Neuronal stem cell (in vitro differentiated cells): ENCODE results near the gene TTN.

ENCODE experiments used
- DNase-seq: peaks from one replicate; pipeline ENCODE4 v3.0.0-alpha.2; 2013; ENCODE audit warnings: low spot score
- H2AFZ ChIP-seq: one replicate; pipeline ENCODE4 v1.6.1; 2013; ENCODE audit warnings: mild to moderate bottlenecking, low read length, inconsistent platforms
- H2AK5ac ChIP-seq: 2 replicates; pipeline ENCODE4 v1.6.1; 2013; ENCODE audit warnings: low read depth, mild to moderate bottlenecking, inconsistent platforms, low read length, moderate library complexity, mixed read lengths
- H2BK120ac ChIP-seq: 2 replicates; pipeline ENCODE4 v1.6.1; 2013; ENCODE audit warnings: low read depth, mild to moderate bottlenecking, inconsistent platforms, low read length, moderate library complexity, mixed read lengths
- H2BK12ac ChIP-seq: one replicate; pipeline ENCODE4 v1.6.1; 2013; ENCODE audit warnings: low read length, inconsistent platforms
- H2BK15ac ChIP-seq: 2 replicates; pipeline ENCODE4 v1.6.1; 2013; ENCODE audit warnings: mild to moderate bottlenecking, low read length, inconsistent platforms, mixed read lengths
- H2BK5ac ChIP-seq: one replicate; pipeline ENCODE4 v1.6.1; 2013; ENCODE audit warnings: inconsistent platforms, mild to moderate bottlenecking, low read length, moderate library complexity
- H3K14ac ChIP-seq: one replicate; pipeline ENCODE4 v1.6.1; 2013; ENCODE audit warnings: low read length, inconsistent platforms
- H3K18ac ChIP-seq: 2 replicates; pipeline ENCODE4 v1.6.1; 2013; ENCODE audit warnings: low read length, inconsistent platforms
- H3K23ac ChIP-seq: 2 replicates; pipeline ENCODE4 v1.6.1; 2013; ENCODE audit warnings: low read depth, mild to moderate bottlenecking, mixed read lengths, low read length, inconsistent platforms; ENCODE audit not compliant: poor library complexity
- H3K27ac ChIP-seq: replicated peaks from 3 replicates; pipeline ENCODE4 v1.5.1; 2013; ENCODE audit warnings: low read length, inconsistent platforms
- H3K27me3 ChIP-seq, 3 experiments: 2 replicates each; pipeline ENCODE4 v1.6.1; 2013; ENCODE audit warnings: low read length in 3 of 3, mild to moderate bottlenecking in 2 of 3, inconsistent platforms in 1 of 3, low read depth in 1 of 3, mixed read lengths in 1 of 3, moderate library complexity in 1 of 3; ENCODE audit not compliant: control insufficient read depth in 3 of 3, insufficient read depth in 3 of 3
- H3K36me3 ChIP-seq, 2 donors: replicated peaks in 1 of 2; 2 replicates each; pipeline ENCODE4 v1.6.1; 2013; ENCODE audit warnings: low read length in 2 of 2; ENCODE audit not compliant: control insufficient read depth in 2 of 2, insufficient read depth in 2 of 2
- H3K4ac ChIP-seq: 2 replicates; pipeline ENCODE4 v1.6.1; 2013; ENCODE audit warnings: inconsistent platforms, mild to moderate bottlenecking, low read length, moderate library complexity
- H3K4me1 ChIP-seq, 2 donors: 1 replicate in 1 of 2; 2 replicates in 1 of 2; pipeline ENCODE4 v1.6.1; 2013; ENCODE audit warnings: low read length in 2 of 2, low read depth in 1 of 2; ENCODE audit not compliant: control insufficient read depth in 2 of 2, insufficient read depth in 1 of 2
- H3K4me2 ChIP-seq: one replicate; pipeline ENCODE4 v1.6.1; 2013; ENCODE audit warnings: mild to moderate bottlenecking, low read length, inconsistent platforms; ENCODE audit not compliant: insufficient read depth, poor library complexity, severe bottlenecking
- H3K4me3 ChIP-seq, 2 donors: 2 replicates each; pipeline ENCODE4 v1.5.1; 2013; ENCODE audit warnings: low read length in 2 of 2, mild to moderate bottlenecking in 2 of 2, inconsistent platforms in 1 of 2, moderate library complexity in 1 of 2
- H3K79me1 ChIP-seq: one replicate; pipeline ENCODE4 v1.6.1; 2013; ENCODE audit warnings: low read depth, mild to moderate bottlenecking, inconsistent platforms, low read length, moderate library complexity
- H3K9ac ChIP-seq: one replicate; pipeline ENCODE4 v1.6.1; 2013; ENCODE audit warnings: mild to moderate bottlenecking, low read depth, low read length, inconsistent platforms; ENCODE audit not compliant: poor library complexity
- H3K9me3 ChIP-seq, 2 donors: replicated peaks in 1 of 2; 2 replicates each; pipeline versions ENCODE3 to v1.6.1; 2013; ENCODE audit warnings: low read length in 2 of 2, mild to moderate bottlenecking in 2 of 2, inconsistent platforms in 1 of 2, low read depth in 1 of 2, mixed read lengths in 1 of 2, moderate library complexity in 1 of 2; ENCODE audit not compliant: control insufficient read depth in 2 of 2, insufficient read depth in 1 of 2
- H4K8ac ChIP-seq: one replicate; pipeline ENCODE4 v1.6.1; 2013; ENCODE audit warnings: low read depth, mild to moderate bottlenecking, inconsistent platforms, low read length, moderate library complexity
- H4K91ac ChIP-seq: one replicate; pipeline ENCODE4 v1.6.1; 2013; ENCODE audit warnings: low read length, low read depth, mild to moderate bottlenecking, inconsistent platforms; ENCODE audit not compliant: poor library complexity
- WGBS, 2 donors: extraction: QIAGEN DNeasy Blood & Tissue Kit; methylation state at CpG; one replicate each; pipeline ENCODE4 v1.1.7; 2013; ENCODE audit warnings: missing lambda C conversion rate in 2 of 2, mixed read lengths in 1 of 2; ENCODE audit not compliant: insufficient read length in 2 of 2, insufficient replicate concordance in 1 of 2; ENCODE audit errors: extremely low coverage in 2 of 2; 5-methylcytosine and 5-hydroxymethylcytosine counted together

TTN gene

GRCh38 chr2:178517496-178517895 lies 289.7 kb downstream of the TTN start:
- H2BK15ac ChIP-seq, result no peak overlapping the region
- H3K23ac ChIP-seq, result no peak overlapping the region
- no CpG with 5 or more reads among the region's 1 CpG for WGBS, 2 donors

GRCh38 chr2:178514664-178515063 lies 292.6 kb downstream of the TTN start:
- WGBS, 2 donors, result no CpG with 5 or more reads among the region's 2 CpGs
- peaks cover 0 to 26% of the 10 kb centered on the region in 2 donors for H3K36me3 ChIP-seq
- H2BK15ac ChIP-seq, result no peak overlapping the region
- H3K4me1 ChIP-seq, result peaks cover 2 to 6% of the 10 kb centered on the region in 2 donors
- H2BK12ac ChIP-seq, result no peak overlapping the region
- no peak overlapping the region for H3K18ac ChIP-seq
- no peak overlapping the region for H3K23ac ChIP-seq
- no peak overlapping the region for H3K14ac ChIP-seq
- no peak overlapping the region for H2BK120ac ChIP-seq
- no peak for DNase-seq
- H3K9ac ChIP-seq, result no peak overlapping the region
- H4K91ac ChIP-seq, result no peak overlapping the region
- no peak overlapping the region for H3K4me2 ChIP-seq
- H2BK5ac ChIP-seq, result no peak overlapping the region
- no peak overlapping the region for H4K8ac ChIP-seq
- no peaks in the 10 kb centered on the region for H3K79me1 ChIP-seq
- no peak overlapping the region for H3K4me3 ChIP-seq
- H3K27ac ChIP-seq, result no peak overlapping the region
- H3K4ac ChIP-seq, result no peak overlapping the region
- H3K27me3 ChIP-seq, result no peaks in the 10 kb centered on the region
- H2AK5ac ChIP-seq, result no peak overlapping the region
- H3K9me3 ChIP-seq, result peaks cover 4 to 5% of the 10 kb centered on the region in 2 donors
- H2AFZ ChIP-seq, result no peak overlapping the region

More at GRCh38 chr2:178517496-178517895, 289.7 kb downstream of the TTN start:
- peaks cover 0 to 2% of the 10 kb centered on the region in 2 donors for H3K4me1 ChIP-seq
- H3K4me2 ChIP-seq, result no peak overlapping the region
- H3K14ac ChIP-seq, result no peak overlapping the region
- no peak overlapping the region for H2BK120ac ChIP-seq
- H3K27me3 ChIP-seq, result no peaks in the 10 kb centered on the region
- H3K79me1 ChIP-seq, result no peaks in the 10 kb centered on the region
- peaks cover 0 to 26% of the 10 kb centered on the region in 2 donors for H3K36me3 ChIP-seq
- H4K8ac ChIP-seq, result no peak overlapping the region
- H2BK5ac ChIP-seq, result no peak overlapping the region
- H2AK5ac ChIP-seq, result no peak overlapping the region
- no peak for DNase-seq
- no peak overlapping the region for H3K27ac ChIP-seq
- H3K9me3 ChIP-seq, result peaks cover 4 to 5% of the 10 kb centered on the region in 2 donors
- H3K18ac ChIP-seq, result no peak overlapping the region
- H3K9ac ChIP-seq, result no peak overlapping the region
- H2BK12ac ChIP-seq, result no peak overlapping the region
- H2AFZ ChIP-seq, result no peak overlapping the region
- H3K4ac ChIP-seq, result no peak overlapping the region
- H3K4me3 ChIP-seq, result no peak overlapping the region
- no peak overlapping the region for H4K91ac ChIP-seq

GRCh38 chr2:178513876-178514275 lies 293.3 kb downstream of the TTN start:
- no peak overlapping the region for H2BK15ac ChIP-seq
- H3K9me3 ChIP-seq, result peaks cover 4 to 5% of the 10 kb centered on the region in 2 donors
- H3K4me3 ChIP-seq, result no peak overlapping the region
- H3K36me3 ChIP-seq, result peaks cover 0 to 25% of the 10 kb centered on the region in 2 donors
- no peak overlapping the region for H4K8ac ChIP-seq
- H2BK5ac ChIP-seq, result no peak overlapping the region
- no peak for DNase-seq
- peaks cover 2 to 6% of the 10 kb centered on the region in 2 donors for H3K4me1 ChIP-seq
- H3K23ac ChIP-seq, result no peak overlapping the region
- no peak overlapping the region for H3K9ac ChIP-seq
- no peak overlapping the region for H3K27ac ChIP-seq
- H3K4ac ChIP-seq, result no peak overlapping the region
- no peak overlapping the region for H3K18ac ChIP-seq
- H3K79me1 ChIP-seq, result no peaks in the 10 kb centered on the region
- H2BK120ac ChIP-seq, result no peak overlapping the region
- H3K14ac ChIP-seq, result no peak overlapping the region
- H4K91ac ChIP-seq, result no peak overlapping the region
- H2AFZ ChIP-seq, result no peak overlapping the region
- H3K27me3 ChIP-seq, result no peaks in the 10 kb centered on the region
- no peak overlapping the region for H2BK12ac ChIP-seq
- no CpG with 5 or more reads among the region's 4 CpGs for WGBS, 2 donors
- no peak overlapping the region for H3K4me2 ChIP-seq
- H2AK5ac ChIP-seq, result no peak overlapping the region

GRCh38 chr2:178512484-178512883 lies 294.7 kb downstream of the TTN start:
- Histone ChIP-seq H2AFZ (no peak overlapping the region), H3K9ac (no peak overlapping the region), H2BK5ac (no peak overlapping the region), H3K4me1 (peaks cover 2 to 6% of the 10 kb centered on the region in 2 donors), H4K8ac (no peak overlapping the region), H2AK5ac (no peak overlapping the region), H3K18ac (no peak overlapping the region), H3K23ac (no peak overlapping the region), H3K36me3 (peaks cover 0 to 20% of the 10 kb centered on the region in 2 donors), H3K27ac (peak overlapping the region; percentile 45), H3K4ac (no peak overlapping the region), H3K79me1 (no peaks in the 10 kb centered on the region), H2BK15ac (no peak overlapping the region), H2BK120ac (no peak overlapping the region), H3K4me3 (no peak overlapping the region), H3K4me2 (no peak overlapping the region), H3K9me3 (peaks cover 4 to 5% of the 10 kb centered on the region in 2 donors), H3K14ac (no peak overlapping the region), H3K27me3 (no peaks in the 10 kb centered on the region), H4K91ac (no peak overlapping the region), H2BK12ac (no peak overlapping the region)
- DNase-seq, result peak; percentile 63
- WGBS, 2 donors, result no CpG with 5 or more reads among the region's 2 CpGs
